LNCaP clone FGC (cell line): Measurements from ENCODE around the gene ST6GALNAC1.

Experiments
- DNase-seq: peaks from one replicate; pipeline ENCODE4 v3.0.0-alpha.2; 2011; ENCODE audit warnings: low read depth
- H3K4me3 ChIP-seq: 2 replicates; pipeline ENCODE4 v1.5.1; 2011; ENCODE audit warnings: mild to moderate bottlenecking, low read depth, low read length, control low read depth
- TF ChIP-seq, protein P1 (sequence below): IDR thresholded peaks from 2 replicates; pipeline ENCODE4 v1.5.1; 2012; ENCODE audit warnings: mild to moderate bottlenecking; ENCODE audit not compliant: control insufficient read depth, insufficient read depth; ENCODE audit errors: extremely low read depth

Gene ST6GALNAC1

DNA sequence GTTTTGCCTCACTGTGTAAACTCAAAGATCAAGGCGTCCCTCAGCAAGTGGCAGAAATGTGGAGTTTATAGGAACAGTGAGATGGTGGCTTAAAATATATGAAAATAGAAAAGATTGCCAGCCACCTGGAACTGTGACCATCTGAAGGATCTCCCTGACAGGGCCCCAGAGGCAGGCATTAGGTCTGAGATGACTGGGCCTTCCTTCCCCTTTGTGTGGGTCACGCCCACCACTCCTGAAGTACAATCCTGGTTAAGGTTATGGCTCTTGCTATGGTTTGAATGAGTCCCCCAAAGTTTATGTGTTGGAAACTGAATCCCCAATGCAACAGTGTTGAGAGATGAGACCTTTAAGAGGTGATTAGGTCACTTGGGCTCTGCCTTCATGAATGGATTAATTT lies 64.3 kb downstream of the ST6GALNAC1 start:
- TF ChIP-seq, protein P1, sequence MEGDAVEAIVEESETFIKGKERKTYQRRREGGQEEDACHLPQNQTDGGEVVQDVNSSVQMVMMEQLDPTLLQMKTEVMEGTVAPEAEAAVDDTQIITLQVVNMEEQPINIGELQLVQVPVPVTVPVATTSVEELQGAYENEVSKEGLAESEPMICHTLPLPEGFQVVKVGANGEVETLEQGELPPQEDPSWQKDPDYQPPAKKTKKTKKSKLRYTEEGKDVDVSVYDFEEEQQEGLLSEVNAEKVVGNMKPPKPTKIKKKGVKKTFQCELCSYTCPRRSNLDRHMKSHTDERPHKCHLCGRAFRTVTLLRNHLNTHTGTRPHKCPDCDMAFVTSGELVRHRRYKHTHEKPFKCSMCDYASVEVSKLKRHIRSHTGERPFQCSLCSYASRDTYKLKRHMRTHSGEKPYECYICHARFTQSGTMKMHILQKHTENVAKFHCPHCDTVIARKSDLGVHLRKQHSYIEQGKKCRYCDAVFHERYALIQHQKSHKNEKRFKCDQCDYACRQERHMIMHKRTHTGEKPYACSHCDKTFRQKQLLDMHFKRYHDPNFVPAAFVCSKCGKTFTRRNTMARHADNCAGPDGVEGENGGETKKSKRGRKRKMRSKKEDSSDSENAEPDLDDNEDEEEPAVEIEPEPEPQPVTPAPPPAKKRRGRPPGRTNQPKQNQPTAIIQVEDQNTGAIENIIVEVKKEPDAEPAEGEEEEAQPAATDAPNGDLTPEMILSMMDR, result no peak
- no peak for DNase-seq
- H3K4me3 ChIP-seq, result no peak overlapping the region

DNA sequence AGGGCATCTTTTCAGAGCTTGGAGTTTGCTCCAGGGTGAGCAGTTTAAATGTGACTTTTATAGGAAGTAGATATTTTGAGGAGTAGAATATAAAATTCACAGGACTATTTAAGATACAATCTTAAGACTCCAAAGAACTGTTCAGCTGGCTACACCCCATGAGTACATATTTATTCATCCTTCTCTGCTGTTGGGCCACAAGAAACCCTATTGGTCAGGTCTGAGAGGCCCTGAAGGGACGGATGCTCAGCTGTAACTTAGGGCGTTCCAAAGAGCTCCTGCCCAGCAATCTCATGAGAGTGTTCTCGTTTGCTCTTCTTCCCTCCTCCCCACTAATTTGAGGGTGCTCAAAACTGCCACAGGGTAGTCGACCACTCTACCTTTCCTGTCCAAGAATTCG lies 65.2 kb downstream of the ST6GALNAC1 start:
- no peak overlapping the region for H3K4me3 ChIP-seq
- DNase-seq, result no peak
- TF ChIP-seq, protein P1, result no peak

DNA sequence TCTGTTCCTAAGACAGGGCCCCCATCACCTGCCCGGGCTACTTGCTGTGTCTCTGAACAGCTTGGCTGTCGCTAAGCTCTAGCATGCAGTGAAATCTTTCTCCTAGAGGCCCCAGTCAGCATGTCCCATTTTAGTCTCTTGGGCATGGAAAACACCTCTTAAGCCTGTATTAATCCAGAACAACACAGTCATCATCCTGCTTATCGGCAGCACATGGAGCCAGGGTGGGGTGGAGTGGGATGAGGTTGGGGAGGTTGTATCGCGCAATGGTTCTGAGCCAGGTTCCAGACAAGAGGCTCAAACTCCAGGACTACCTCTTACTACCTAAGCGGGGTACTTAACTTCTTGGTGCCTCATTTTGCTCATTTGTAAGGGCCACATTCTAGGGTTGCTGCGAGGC lies 65.7 kb downstream of the ST6GALNAC1 start:
- no peak for DNase-seq
- no peak overlapping the region for H3K4me3 ChIP-seq
- TF ChIP-seq, protein P1, result no peak

DNA sequence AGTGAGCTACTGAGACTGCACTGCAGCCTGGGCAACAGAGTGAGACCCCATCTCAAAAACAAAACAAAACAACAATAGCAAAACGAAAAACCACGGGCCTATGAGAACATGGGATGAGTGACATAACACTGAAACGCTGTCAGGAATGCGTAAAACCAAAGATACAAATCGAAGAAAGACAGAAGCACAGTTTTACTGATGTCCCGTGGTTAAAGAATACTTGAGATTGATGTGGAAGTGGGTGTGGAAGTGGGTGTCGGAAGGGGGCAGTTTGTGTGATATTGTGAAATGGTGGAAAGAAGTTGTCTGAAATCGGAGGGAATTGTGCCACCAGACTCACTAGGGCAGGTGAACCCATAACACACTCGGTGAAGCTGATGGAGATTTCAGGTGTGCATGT lies 67.4 kb downstream of the ST6GALNAC1 start:
- DNase-seq, result no peak
- H3K4me3 ChIP-seq, result no peak overlapping the region
- TF ChIP-seq, protein P1, result no peak

- no peak for DNase-seq
- H3K4me3 ChIP-seq, result no peak overlapping the region
- TF ChIP-seq, protein P1, result no peak
Observed at GRCh38 chr17:76575570-76575969, 68.0 kb downstream of the ST6GALNAC1 start.
